ENCODE results near the gene ZNF302.

The ZNF302 gene

GRCh38 chr19:34732612-34733211 is 55.2 kb downstream of the ZNF302 start:
- no peak for DNase-seq (ENCODE audit: low read depth in 2 of 2)

GRCh38 chr19:34733266-34733745 is 55.8 kb downstream of the ZNF302 start:
- no peak for DNase-seq (ENCODE audit: low read depth in 2 of 2)

- DNase-seq (ENCODE audit: low read depth in 2 of 2), result peak; percentile 68 to 69
Measured at GRCh38 chr19:34733746-34734536, 56.5 kb downstream of the ZNF302 start, which contains the start of gene ZNF181. ZNF181 (plus strand) TSS chr19:34734243; CDS start chr19:34735038, 795 bp downstream.

- peak; percentile 41 to 44 for DNase-seq (ENCODE audit: low read depth in 2 of 2)
Measured at GRCh38 chr19:34734537-34735103, 57.1 kb downstream of the ZNF302 start.

Measured in fibroblast of skin of left biceps (primary cell).